GM12864 (cell line): ENCODE results near the gene ERVK3-1.

Experiments used
- DNase-seq: peaks from one replicate; pipeline ENCODE4 v3.0.0-alpha.2; 2011; ENCODE audit warnings: low read depth
- H3K4me3 ChIP-seq: 2 replicates; pipeline ENCODE4 v1.5.1; 2011; ENCODE audit warnings: mild to moderate bottlenecking, low read depth, low read length, control low read depth
- TF ChIP-seq, protein P1 (sequence below): IDR thresholded peaks from 2 replicates; pipeline ENCODE4 v1.5.1; 2011; ENCODE audit warnings: low read depth, mild to moderate bottlenecking, moderate library complexity, low read length, control low read depth, inconsistent platforms; ENCODE audit errors: missing control alignments

Gene ERVK3-1

DNA sequence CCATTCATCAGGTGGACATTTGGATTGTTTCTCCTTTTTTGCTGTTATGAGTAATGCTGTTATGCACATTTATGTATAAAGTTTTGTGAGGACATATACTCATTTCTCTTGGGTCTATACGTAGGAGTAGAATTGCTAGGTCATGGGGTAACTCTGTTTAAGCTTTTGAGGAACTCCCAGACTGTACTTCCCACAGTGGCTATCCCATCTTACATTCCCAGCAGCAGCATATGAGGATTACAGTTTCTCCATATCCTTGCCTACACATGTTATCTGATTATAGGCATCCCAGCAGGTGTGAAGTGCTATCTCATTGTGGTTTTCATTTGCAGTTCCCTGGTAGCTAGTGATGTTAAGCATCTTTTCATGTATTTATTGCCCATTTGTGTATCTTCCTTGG, 27.5 kb downstream of the ERVK3-1 start:
- TF ChIP-seq, protein P1, sequence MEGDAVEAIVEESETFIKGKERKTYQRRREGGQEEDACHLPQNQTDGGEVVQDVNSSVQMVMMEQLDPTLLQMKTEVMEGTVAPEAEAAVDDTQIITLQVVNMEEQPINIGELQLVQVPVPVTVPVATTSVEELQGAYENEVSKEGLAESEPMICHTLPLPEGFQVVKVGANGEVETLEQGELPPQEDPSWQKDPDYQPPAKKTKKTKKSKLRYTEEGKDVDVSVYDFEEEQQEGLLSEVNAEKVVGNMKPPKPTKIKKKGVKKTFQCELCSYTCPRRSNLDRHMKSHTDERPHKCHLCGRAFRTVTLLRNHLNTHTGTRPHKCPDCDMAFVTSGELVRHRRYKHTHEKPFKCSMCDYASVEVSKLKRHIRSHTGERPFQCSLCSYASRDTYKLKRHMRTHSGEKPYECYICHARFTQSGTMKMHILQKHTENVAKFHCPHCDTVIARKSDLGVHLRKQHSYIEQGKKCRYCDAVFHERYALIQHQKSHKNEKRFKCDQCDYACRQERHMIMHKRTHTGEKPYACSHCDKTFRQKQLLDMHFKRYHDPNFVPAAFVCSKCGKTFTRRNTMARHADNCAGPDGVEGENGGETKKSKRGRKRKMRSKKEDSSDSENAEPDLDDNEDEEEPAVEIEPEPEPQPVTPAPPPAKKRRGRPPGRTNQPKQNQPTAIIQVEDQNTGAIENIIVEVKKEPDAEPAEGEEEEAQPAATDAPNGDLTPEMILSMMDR = no peak
- no peak for DNase-seq
- H3K4me3 ChIP-seq = no peak overlapping the region

DNA sequence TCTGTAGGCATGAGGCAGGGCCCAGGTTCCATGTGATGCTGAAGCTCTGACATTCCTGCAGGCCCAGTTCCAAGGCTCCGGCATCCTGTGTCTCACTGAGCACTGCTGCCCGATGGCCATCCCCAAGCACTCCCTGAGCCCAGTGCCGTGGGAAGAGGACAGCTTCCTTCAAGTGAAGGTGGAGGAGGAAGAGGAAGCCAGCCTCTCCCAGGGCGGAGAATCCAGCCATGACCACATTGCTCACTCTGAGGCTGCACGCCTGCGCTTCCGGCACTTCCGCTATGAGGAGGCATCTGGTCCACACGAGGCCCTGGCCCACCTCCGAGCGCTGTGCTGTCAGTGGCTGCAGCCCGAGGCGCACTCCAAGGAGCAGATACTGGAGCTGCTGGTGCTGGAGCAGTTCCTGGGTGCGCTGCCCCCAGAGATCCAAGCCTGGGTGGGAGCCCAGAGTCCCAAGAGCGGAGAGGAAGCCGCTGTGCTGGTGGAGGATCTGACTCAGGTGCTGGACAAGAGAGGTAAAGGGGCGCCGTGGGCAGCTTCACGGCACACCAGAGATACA, 29.6 kb downstream of the ERVK3-1 start:
- TF ChIP-seq, protein P1 = no peak
- no peak overlapping the region for H3K4me3 ChIP-seq
- no peak for DNase-seq

DNA sequence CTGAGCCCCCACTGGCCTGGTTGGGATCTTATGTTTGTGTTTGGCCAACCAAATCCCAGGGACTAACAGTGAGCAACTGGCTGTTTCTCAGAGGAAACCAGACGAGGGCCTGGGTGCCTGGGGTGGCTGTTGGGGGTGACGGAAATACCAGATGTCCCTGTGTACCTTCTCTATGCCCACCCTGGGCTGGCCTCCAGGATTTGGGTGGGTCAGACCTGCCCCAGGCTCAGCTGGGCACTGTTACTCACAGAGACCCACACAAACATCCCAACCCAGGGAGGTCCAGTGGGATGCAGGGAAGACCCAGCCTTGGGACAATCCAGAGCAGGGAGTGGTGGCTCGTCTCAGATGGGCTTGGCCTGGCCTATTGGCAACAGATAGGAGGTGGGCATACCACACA, 30.5 kb downstream of the ERVK3-1 start:
- TF ChIP-seq, protein P1 = no peak
- no peak for DNase-seq

DNA sequence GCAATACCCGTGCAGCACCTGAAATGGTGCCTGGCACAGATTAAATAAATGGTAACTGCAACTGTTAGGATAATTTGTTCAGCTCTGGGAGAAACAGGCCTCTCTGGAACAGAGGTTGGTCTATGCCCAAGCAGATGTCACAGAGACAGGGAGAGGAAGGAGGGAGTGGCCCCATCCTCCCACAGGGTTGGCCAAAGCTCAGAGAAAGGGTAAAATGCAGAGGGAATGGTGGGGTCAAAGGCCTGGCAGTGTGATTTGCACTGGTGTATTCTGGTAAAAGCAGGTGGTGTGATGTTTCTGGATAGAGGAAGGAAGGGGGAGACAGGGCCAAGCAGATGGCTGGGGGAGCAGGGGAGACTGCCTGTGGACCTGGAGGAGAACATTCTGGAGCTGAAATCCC, 31.0 kb downstream of the ERVK3-1 start:
- TF ChIP-seq, protein P1 = no peak
- H3K4me3 ChIP-seq = no peak overlapping the region
- no peak for DNase-seq

More for the DNA sequence above, 30.5 kb downstream of the ERVK3-1 start:
- no peak overlapping the region for H3K4me3 ChIP-seq

DNA sequence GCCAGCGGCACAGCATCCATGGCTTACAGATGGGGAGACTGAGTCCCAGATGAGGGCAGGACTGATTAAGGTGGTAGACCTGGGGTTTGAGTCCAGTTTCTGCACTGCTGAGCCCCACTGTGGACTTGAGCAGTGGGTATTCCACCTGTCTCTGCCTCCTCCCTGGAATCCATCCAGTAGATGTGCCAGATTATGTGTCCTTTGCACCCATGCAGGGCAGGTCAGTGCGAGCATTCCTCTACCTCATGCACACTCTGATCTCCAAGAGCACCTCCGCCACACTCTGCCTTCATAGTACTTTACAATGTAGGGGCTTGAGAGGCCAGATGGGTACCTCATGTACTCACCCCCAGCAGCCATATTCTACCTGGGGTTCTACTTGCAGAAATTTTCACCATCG, 31.6 kb downstream of the ERVK3-1 start:
- no peak overlapping the region for H3K4me3 ChIP-seq
- no peak for DNase-seq
- TF ChIP-seq, protein P1 = no peak

DNA sequence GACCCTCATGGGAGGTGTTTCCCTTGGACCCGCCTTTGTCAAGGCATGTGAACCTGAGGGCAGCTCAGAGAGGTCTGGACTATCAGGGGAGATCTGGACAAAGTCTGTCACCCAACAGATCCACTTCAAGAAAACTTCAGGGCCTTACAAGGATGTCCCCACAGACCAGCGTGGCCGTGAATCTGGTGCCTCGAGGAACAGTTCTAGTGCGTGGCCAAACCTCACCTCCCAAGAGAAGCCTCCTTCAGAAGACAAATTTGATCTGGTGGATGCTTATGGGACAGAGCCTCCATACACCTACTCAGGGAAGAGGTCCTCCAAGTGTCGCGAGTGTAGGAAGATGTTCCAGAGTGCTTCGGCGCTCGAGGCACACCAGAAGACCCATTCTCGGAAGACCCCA, 33.2 kb downstream of the ERVK3-1 start:
- TF ChIP-seq, protein P1 = no peak
- no peak overlapping the region for H3K4me3 ChIP-seq
- DNase-seq = no peak

DNA sequence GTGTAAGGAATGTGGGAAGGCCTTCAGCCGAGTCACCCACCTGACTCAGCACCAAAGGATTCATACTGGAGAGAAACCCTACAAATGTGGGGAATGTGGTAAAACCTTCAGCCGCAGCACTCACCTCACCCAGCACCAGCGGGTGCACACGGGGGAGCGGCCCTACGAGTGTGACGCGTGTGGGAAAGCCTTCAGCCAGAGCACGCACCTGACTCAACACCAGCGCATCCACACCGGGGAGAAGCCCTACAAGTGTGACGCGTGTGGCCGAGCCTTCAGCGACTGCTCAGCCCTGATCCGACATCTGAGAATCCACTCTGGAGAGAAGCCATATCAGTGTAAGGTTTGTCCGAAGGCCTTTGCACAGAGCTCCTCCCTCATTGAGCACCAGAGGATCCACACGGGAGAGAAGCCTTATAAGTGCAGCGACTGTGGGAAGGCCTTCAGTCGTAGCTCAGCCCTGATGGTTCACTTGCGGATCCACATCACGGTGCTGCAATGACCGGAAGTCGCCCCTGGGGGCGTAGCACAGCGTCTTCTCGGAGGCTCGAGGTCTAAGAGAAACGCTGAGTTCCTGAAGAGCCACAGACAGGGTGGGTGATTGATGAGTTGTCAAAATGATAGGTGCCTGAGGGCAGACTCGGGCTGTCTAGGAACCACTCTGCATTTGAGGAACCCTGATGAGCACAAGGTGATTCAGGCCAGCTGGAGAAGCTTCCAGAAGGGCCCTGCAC, 33.8 kb downstream of the ERVK3-1 start:
- TF ChIP-seq, protein P1 = peak; percentile 18
- no peak overlapping the region for H3K4me3 ChIP-seq
- no peak for DNase-seq
